ENCODE data around the gene CEP170B. TPM values are rescaled to one million over a fixed set of nuclear protein-coding genes. Genes with fewer than 3 reads are reported as not detected.

CEP170B gene
- total and polyA plus RNA-seq, 2 of the 8 experiments (the other 6 are each of a cell fraction or from before 2014, with no cell fraction given) = 9.1 to 33.8 TPM

- TF ChIP-seq MAFK (IDR thresholded peaks at IDR 0.05; ENCODE audit: low read depth, low read length) (no peak), NRF1 (IDR thresholded peaks at IDR 0.05; ENCODE audit: low read depth, low read length) (no peak), NANOG (IDR thresholded peaks at IDR 0.05; ENCODE audit: insufficient read depth, low read depth, low read length, poor library complexity, severe bottlenecking) (no peak)
Observed at GRCh38 chr14:104925855-104926609, 61.0 kb downstream of the CEP170B start (continued).

Measured in H1 (cell line).